ENCODE results near the gene RAB36.

The RAB36 gene

GRCh38 chr22:23137468-23137867 lies 7.8 kb upstream of the RAB36 start:
- no peak for TF ChIP-seq CTCF (IDR thresholded peaks at IDR 0.05; ENCODE audit: low read depth, low read length)
- no peak for DNase-seq (ENCODE audit: extremely low read depth, low read depth)

- TF ChIP-seq CTCF (IDR thresholded peaks at IDR 0.05; ENCODE audit: low read depth, low read length), result no peak
- no peak for DNase-seq (ENCODE audit: extremely low read depth, low read depth)
Measured at GRCh38 chr22:23137905-23138561, 7.2 kb upstream of the RAB36 start.

DNA sequence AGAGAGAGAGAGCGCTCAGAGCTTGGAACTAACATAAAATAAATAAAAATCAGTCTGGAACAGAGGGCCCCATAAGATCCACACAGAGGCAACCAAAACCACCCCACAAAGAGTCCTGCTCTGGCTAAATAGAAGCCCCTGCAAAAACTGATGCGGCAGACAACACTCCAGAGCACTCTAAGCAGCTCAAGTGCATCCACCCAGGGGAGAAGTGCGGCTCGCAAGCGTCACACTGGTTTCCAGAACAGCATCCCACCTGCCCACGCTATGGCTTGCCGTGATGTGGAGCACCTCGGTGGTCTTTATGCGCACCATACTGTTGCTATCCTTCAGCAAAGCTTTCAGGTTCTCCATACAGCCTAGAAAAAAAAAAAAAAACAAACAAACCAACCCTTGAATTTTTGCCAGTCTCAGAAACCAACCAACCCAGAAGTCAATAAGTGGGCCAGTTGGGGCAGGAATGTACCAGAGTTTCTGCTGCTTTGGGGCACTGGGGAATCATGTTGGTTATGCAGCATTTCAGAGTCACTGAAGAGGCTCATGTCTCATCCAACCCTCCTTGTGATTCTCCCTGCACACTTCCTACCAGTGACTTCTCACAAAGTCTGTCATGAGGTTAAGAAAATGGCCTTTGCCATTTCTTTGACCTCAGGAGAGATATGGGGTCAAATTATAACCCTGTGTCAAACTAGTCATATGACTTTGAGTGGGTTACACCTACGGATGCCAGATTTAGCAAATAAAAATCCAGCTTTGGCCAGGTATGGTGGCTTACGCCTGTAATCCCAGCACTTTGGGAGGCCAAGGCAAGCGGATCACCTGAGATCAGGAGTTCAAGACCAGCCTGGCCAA lies 6.5 kb upstream of the RAB36 start:
- no peak for TF ChIP-seq CTCF (IDR thresholded peaks at IDR 0.05; ENCODE audit: low read depth, low read length)
- DNase-seq (ENCODE audit: extremely low read depth, low read depth), result no peak

DNA sequence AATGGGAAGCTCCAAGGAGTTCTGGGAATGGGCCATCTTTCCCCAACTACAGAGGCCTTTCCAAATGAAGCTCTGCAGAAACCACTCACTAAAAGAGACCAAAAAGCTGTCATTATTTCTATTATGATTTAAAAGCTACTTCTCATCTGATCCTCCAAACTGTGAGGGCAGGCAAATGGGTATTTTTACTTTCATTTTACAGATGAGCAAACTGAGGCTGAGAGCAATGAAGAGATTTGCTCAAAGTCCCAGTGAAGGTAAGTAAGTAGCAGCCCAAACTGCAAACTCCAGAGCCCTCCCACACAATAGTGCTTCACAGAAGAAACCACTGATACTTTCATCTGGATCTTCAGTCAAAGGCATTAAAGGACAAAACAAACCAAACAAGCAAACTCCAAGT lies 4.9 kb upstream of the RAB36 start:
- TF ChIP-seq CTCF (IDR thresholded peaks at IDR 0.05; ENCODE audit: low read depth, low read length), result no peak
- no peak for DNase-seq (ENCODE audit: extremely low read depth, low read depth)

- no peak for DNase-seq (ENCODE audit: extremely low read depth, low read depth)
- no peak for TF ChIP-seq CTCF (IDR thresholded peaks at IDR 0.05; ENCODE audit: low read depth, low read length)
Measured at GRCh38 chr22:23142546-23143105, 2.7 kb upstream of the RAB36 start.

GRCh38 chr22:23143119-23143518 lies 2.2 kb upstream of the RAB36 start:
- DNase-seq (ENCODE audit: extremely low read depth, low read depth), result no peak
- no peak for TF ChIP-seq CTCF (IDR thresholded peaks at IDR 0.05; ENCODE audit: low read depth, low read length)

GRCh38 chr22:23144432-23144831 lies 845 bp upstream of the RAB36 start:
- no peak for DNase-seq (ENCODE audit: extremely low read depth, low read depth)

More at GRCh38 chr22:23144432-23144831, 845 bp upstream of the RAB36 start:
- no peak for TF ChIP-seq CTCF (IDR thresholded peaks at IDR 0.05; ENCODE audit: low read depth, low read length)
